OCI-LY7 (cell line): ENCODE results near the gene TMEM151B. TPM values are rescaled to one million over a fixed set of nuclear protein-coding genes. Genes with fewer than 3 reads are reported as not detected.

Experiments used
- BruUV-seq: library from RNA; stranded (reverse); fragments of 400-500 nt; replicated peaks from 2 replicates; lab custom pipeline; 2021; lab: Mats Ljungman, UMichigan
- CTCF ChIA-PET: fragments of 300-600 bp; sonication (Branson Sonifier 250); formaldehyde crosslinking; loops from one replicate; lab custom pipeline; 2022; ENCODE audit warnings: antibody characterized with exemption; ENCODE audit not compliant: unreplicated experiment; lab: Charles Lee
- POLR2A ChIA-PET: fragments of 300-600 bp; sonication (Branson Sonifier 250); formaldehyde crosslinking; loops from one replicate; lab custom pipeline; 2022; ENCODE audit warnings: antibody characterized with exemption; lab: Charles Lee
- DNase-seq: peaks from one replicate; pipeline ENCODE4 v3.0.0-alpha.2; 2015; ENCODE audit warnings: low spot score
- H2AFZ ChIP-seq: fragments of 200-600 bp; sonication (generic), shearing (Covaris generic); 2 replicates; pipeline ENCODE4 v1.6.1; 2014; ENCODE audit warnings: mild to moderate bottlenecking, antibody characterized with exemption, low read length, moderate library complexity
- H3K27ac ChIP-seq: fragments of 200-600 bp; sonication (generic); 2 replicates; pipeline ENCODE4 v1.5.1; 2014; ENCODE audit warnings: mixed run types, low read depth, mild to moderate bottlenecking, moderate library complexity, low read length, inconsistent platforms; ENCODE audit not compliant: poor library complexity, severe bottlenecking
- H3K36me3 ChIP-seq: fragments of 200-600 bp; sonication (generic); 2 replicates; pipeline ENCODE4 v1.6.1; 2014; ENCODE audit warnings: mild to moderate bottlenecking, antibody characterized with exemption, low read length, moderate library complexity, mixed read lengths; ENCODE audit not compliant: insufficient read depth
- H3K4me1 ChIP-seq: fragments of 200-600 bp; sonication (generic); 2 replicates; pipeline ENCODE4 v1.5.1; 2014; ENCODE audit warnings: mild to moderate bottlenecking, low read length; ENCODE audit not compliant: insufficient read depth, poor library complexity, severe bottlenecking
- H3K4me2 ChIP-seq: fragments of 200-600 bp; sonication (generic); 2 replicates; pipeline ENCODE4 v1.6.1; 2014; ENCODE audit warnings: mild to moderate bottlenecking, low read length
- H3K4me3 ChIP-seq: fragments of 200-600 bp; sonication (generic); 2 replicates; pipeline ENCODE4 v1.5.1; 2014; ENCODE audit warnings: mild to moderate bottlenecking, low read depth, low read length; ENCODE audit not compliant: poor library complexity, severe bottlenecking
- H3K79me2 ChIP-seq: fragments of 200-600 bp; sonication (generic); 2 replicates; pipeline ENCODE4 v1.6.1; 2016; ENCODE audit warnings: low read depth, mild to moderate bottlenecking, low read length, moderate library complexity, mixed read lengths; ENCODE audit not compliant: insufficient read depth
- H3K9me2 ChIP-seq: fragments of 200-600 bp; sonication (generic); 2 replicates; pipeline ENCODE4 v1.6.1; 2016; ENCODE audit warnings: mild to moderate bottlenecking, low read length, mixed read lengths; ENCODE audit not compliant: insufficient read depth
- H3K9me3 ChIP-seq: fragments of 200-600 bp; sonication (generic); 2 replicates; pipeline ENCODE4 v1.6.1; 2014; ENCODE audit warnings: mild to moderate bottlenecking, mixed run types, low read length, mixed read lengths
- H4K20me1 ChIP-seq: fragments of 200-600 bp; sonication (generic); 2 replicates; pipeline ENCODE4 v1.6.1; 2014; ENCODE audit warnings: mild to moderate bottlenecking, antibody characterized with exemption, low read length, moderate library complexity, mixed read lengths; ENCODE audit not compliant: insufficient read depth
- CTCF ChIP-seq: fragments of 200-600 bp; sonication (generic); conservative IDR thresholded peaks from 2 replicates; pipeline ENCODE4 v1.5.1; 2014; ENCODE audit warnings: mild to moderate bottlenecking, antibody characterized with exemption, low read length, moderate library complexity, mixed read lengths
- EZH2phosphoT487 ChIP-seq: fragments of 200-600 bp; sonication (generic); IDR thresholded peaks from 2 replicates; pipeline ENCODE4 v1.6.1; 2018; ENCODE audit warnings: low read depth, borderline replicate concordance, mild to moderate bottlenecking, mixed run types, antibody characterized with exemption, low read length, moderate library complexity, mixed read lengths
- intact Hi-C: fragments of 100-400 bp; cut with micrococcal nuclease; formaldehyde crosslinking; loops from one replicate; pipeline ENCODE4 v1.10.0; 2022; ENCODE audit not compliant: unreplicated experiment
- total RNA-seq, 2 experiments: library from RNA; depleted of rRNA in 1 of 2; stranded (reverse); fragments of >200 nt in 1 of 2; shearing (Covaris generic) in 1 of 2; gene quantifications; 2 replicates each; pipeline ENCODE4 v1.2.3, GENCODE V29; 2014 to 2022

TMEM151B gene
- total RNA-seq, 2 experiments from 2014 or later = 0.15 TPM; not detected in 1

- no peak overlapping the region for H2AFZ ChIP-seq
- no peaks in the 10 kb centered on the region for H3K9me2 ChIP-seq
- no peaks in the 10 kb centered on the region for H3K9me3 ChIP-seq
- no TSS peak for BruUV-seq
- ChIA-PET CTCF (no interaction called here), POLR2A (interaction anchor here (1.1 kb wide), 1 partner anchor 10 kb away, joined by 5 read pairs; no protein-coding TSS in a partner anchor)
- H3K4me3 ChIP-seq = no peak overlapping the region
- H3K4me2 ChIP-seq = no peak overlapping the region
- peaks cover 27% of the 10 kb centered on the region for H3K79me2 ChIP-seq
- intact Hi-C loops = loop anchor here (10.0 kb wide), 2 partner anchors 454 to 524 kb away; partner anchors contain the start of gene VEGFA
- H3K4me1 ChIP-seq = peaks cover 34% of the 10 kb centered on the region
- peaks cover 63% of the 10 kb centered on the region for H3K36me3 ChIP-seq
- H3K27ac ChIP-seq = no peak overlapping the region
- TF ChIP-seq CTCF (no peak), EZH2phosphoT487 (no peak)
- DNase-seq = no peak
- peaks cover 10% of the 10 kb centered on the region for H4K20me1 ChIP-seq
Measured at GRCh38 chr6:44228836-44229235, 41.4 kb upstream of the TMEM151B start.

GRCh38 chr6:44229376-44230033 is 40.7 kb upstream of the TMEM151B start:
- intact Hi-C loops = loop anchor here (10.0 kb wide), 2 partner anchors 455 to 525 kb away; partner anchors contain the start of gene VEGFA
- BruUV-seq = no TSS peak

More at GRCh38 chr6:44229376-44230033, 40.7 kb upstream of the TMEM151B start:
- no peak for TF ChIP-seq CTCF
- no peak for TF ChIP-seq EZH2phosphoT487
- H3K4me3 ChIP-seq = no peak overlapping the region
- peaks cover 6% of the 10 kb centered on the region for H4K20me1 ChIP-seq
- H3K4me1 ChIP-seq = peaks cover 34% of the 10 kb centered on the region
- no peak for DNase-seq
- H3K27ac ChIP-seq = no peak overlapping the region
- H3K9me3 ChIP-seq = no peaks in the 10 kb centered on the region
- H2AFZ ChIP-seq = no peak overlapping the region
- H3K9me2 ChIP-seq = no peaks in the 10 kb centered on the region
- ChIA-PET CTCF (no interaction called here), POLR2A (interaction anchor here (0.6 kb wide), 1 partner anchor 13 kb away, joined by 5 read pairs; no protein-coding TSS in a partner anchor)
- no peak overlapping the region for H3K4me2 ChIP-seq
- H3K36me3 ChIP-seq = peaks cover 70% of the 10 kb centered on the region
- H3K79me2 ChIP-seq = peaks cover 20% of the 10 kb centered on the region
